ENCODE data around the gene PASK. TPM values are rescaled to one million over a fixed set of nuclear protein-coding genes. Genes with fewer than 3 reads are reported as not detected.

Gene PASK
- total and polyA plus RNA-seq, 2 donors from 2014 or later, result 3.1 to 26.0 TPM

DNA sequence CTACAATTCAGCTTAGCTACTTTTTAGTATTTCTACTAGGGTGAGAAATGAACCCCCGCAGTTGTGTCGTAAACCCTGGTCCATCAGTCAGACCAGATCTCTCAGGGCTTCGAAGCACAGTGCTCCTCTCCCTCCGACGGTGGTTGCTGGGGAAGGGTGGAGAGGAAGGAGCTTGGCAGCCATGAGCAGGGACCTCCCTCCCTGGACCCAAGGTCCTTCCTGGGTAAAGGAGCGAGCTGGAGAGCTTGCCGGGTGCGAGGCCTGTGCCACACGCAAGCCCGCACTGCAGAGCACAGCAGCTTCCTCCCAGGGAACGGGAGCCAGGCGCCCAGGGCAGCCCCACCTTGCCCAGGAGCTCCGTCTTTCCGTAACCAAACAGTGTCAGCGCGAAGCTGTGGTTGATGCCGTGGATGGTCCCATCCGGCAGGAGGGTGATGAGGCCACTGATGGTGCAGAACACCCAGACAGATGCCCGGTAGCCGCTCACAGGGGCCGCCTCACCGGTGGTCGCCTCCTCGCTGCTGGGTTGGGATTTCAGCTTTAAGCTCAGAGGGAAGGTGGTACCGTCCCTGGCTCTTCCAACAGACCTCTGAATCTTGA lies 12.5 kb downstream of the PASK start:
- no peak overlapping the region for H3K9ac ChIP-seq (ENCODE audit: low read length in 3 of 3)
- no peaks in the 10 kb centered on the region for H3K9me3 ChIP-seq (ENCODE audit: control insufficient read depth in 2 of 3, insufficient read depth in 1 of 3, low read length in 3 of 3)
- TF ChIP-seq, protein P1, sequence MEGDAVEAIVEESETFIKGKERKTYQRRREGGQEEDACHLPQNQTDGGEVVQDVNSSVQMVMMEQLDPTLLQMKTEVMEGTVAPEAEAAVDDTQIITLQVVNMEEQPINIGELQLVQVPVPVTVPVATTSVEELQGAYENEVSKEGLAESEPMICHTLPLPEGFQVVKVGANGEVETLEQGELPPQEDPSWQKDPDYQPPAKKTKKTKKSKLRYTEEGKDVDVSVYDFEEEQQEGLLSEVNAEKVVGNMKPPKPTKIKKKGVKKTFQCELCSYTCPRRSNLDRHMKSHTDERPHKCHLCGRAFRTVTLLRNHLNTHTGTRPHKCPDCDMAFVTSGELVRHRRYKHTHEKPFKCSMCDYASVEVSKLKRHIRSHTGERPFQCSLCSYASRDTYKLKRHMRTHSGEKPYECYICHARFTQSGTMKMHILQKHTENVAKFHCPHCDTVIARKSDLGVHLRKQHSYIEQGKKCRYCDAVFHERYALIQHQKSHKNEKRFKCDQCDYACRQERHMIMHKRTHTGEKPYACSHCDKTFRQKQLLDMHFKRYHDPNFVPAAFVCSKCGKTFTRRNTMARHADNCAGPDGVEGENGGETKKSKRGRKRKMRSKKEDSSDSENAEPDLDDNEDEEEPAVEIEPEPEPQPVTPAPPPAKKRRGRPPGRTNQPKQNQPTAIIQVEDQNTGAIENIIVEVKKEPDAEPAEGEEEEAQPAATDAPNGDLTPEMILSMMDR (IDR thresholded peaks at IDR 0.05; ENCODE audit: borderline replicate concordance, extremely low read depth, insufficient read depth), result no peak
- intact Hi-C loops (cut with DNase I), result no loop called here
- H3K4me3 ChIP-seq (ENCODE audit: low read length in 3 of 3), result no peak overlapping the region
- no peaks in the 10 kb centered on the region for H3K36me3 ChIP-seq (ENCODE audit: control insufficient read depth in 2 of 3, insufficient read depth in 3 of 3, low read length in 3 of 3)
- H3K4me1 ChIP-seq (ENCODE audit: control insufficient read depth in 2 of 3, insufficient read depth in 2 of 3, low read depth in 1 of 3, low read length in 3 of 3), result peaks cover 0 to 4% (median 0%) of the 10 kb centered on the region in 3 donors
- H3K27me3 ChIP-seq (ENCODE audit: control insufficient read depth, insufficient read depth, low read length), result no peaks in the 10 kb centered on the region
- no peak overlapping the region for H3K27ac ChIP-seq (ENCODE audit: low read depth in 2 of 2, low read length in 2 of 2)
- peak in 1 of 5 donors; percentile 45 for DNase-seq
- FAIRE-seq, result no peak

DNA sequence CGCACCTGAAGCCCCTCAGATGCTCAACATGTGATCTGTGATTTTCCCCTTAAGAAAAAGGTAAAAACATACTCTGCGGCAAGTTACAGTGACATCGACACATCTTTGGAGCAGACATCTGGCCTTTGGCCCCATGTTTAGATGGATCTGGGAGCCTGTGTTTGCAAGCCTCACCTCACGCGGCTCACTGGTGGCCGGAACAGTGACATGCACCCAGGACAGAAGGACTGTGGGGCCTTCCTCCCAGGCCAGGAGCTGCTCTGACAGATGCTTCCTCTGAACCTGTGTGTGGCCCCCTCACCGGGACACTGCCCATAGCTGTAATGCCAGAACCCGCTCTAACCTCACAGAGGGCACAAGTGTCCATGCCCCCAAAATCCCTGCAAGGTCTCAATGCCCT lies 13.1 kb downstream of the PASK start:
- DNase-seq, result peak in 1 of 5 donors; percentile 45
- no peaks in the 10 kb centered on the region for H3K9me3 ChIP-seq (ENCODE audit: control insufficient read depth in 2 of 3, insufficient read depth in 1 of 3, low read length in 3 of 3)
- no peak overlapping the region for H3K27ac ChIP-seq (ENCODE audit: low read depth in 2 of 2, low read length in 2 of 2)
- no peaks in the 10 kb centered on the region for H3K36me3 ChIP-seq (ENCODE audit: control insufficient read depth in 2 of 3, insufficient read depth in 3 of 3, low read length in 3 of 3)
- no peak overlapping the region for H3K9ac ChIP-seq (ENCODE audit: low read length in 3 of 3)
- intact Hi-C loops (cut with DNase I), result no loop called here
- TF ChIP-seq, protein P1 (IDR thresholded peaks at IDR 0.05; ENCODE audit: borderline replicate concordance, extremely low read depth, insufficient read depth), result no peak
- no peak for FAIRE-seq
- H3K4me3 ChIP-seq (ENCODE audit: low read length in 3 of 3), result no peak overlapping the region
- no peaks in the 10 kb centered on the region for H3K27me3 ChIP-seq (ENCODE audit: control insufficient read depth, insufficient read depth, low read length)
- peaks cover 0 to 4% (median 0%) of the 10 kb centered on the region in 3 donors for H3K4me1 ChIP-seq (ENCODE audit: control insufficient read depth in 2 of 3, insufficient read depth in 2 of 3, low read depth in 1 of 3, low read length in 3 of 3)

DNA sequence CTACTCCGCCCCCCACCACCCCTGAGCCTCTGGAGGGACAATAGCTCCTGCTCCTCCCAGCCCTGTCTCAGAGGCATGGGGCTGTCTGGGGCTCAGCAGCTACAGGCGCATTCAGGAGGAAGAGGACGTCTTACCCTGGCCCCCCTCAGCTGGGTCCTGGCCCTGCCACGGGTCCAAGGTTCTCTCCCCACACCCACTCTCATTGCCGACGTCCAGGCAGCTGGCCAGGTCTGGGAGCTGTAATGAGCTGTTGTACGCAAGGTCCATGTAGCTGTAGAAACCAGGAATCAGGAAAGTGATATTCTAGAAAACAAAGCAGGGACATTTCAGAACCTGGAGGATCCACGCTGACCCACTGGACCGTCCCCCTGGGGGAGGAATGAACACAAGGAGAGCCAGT lies 13.5 kb downstream of the PASK start:
- peak in 4 of 5 donors; percentile 7 to 53 (median 20) for DNase-seq

More for the DNA sequence above, 13.5 kb downstream of the PASK start:
- TF ChIP-seq, protein P1 (IDR thresholded peaks at IDR 0.05; ENCODE audit: borderline replicate concordance, extremely low read depth, insufficient read depth), result no peak
- Histone ChIP-seq H3K4me1 (ENCODE audit: control insufficient read depth in 2 of 3, insufficient read depth in 2 of 3, low read depth in 1 of 3, low read length in 3 of 3) (peaks cover 0 to 4% (median 0%) of the 10 kb centered on the region in 3 donors), H3K4me3 (ENCODE audit: low read length in 3 of 3) (no peak overlapping the region), H3K9ac (ENCODE audit: low read length in 3 of 3) (no peak overlapping the region), H3K27ac (ENCODE audit: low read depth in 2 of 2, low read length in 2 of 2) (no peak overlapping the region), H3K27me3 (ENCODE audit: control insufficient read depth, insufficient read depth, low read length) (no peaks in the 10 kb centered on the region), H3K9me3 (ENCODE audit: control insufficient read depth in 2 of 3, insufficient read depth in 1 of 3, low read length in 3 of 3) (no peaks in the 10 kb centered on the region), H3K36me3 (ENCODE audit: control insufficient read depth in 2 of 3, insufficient read depth in 3 of 3, low read length in 3 of 3) (no peaks in the 10 kb centered on the region)
- intact Hi-C loops (cut with DNase I), result no loop called here
- FAIRE-seq, result no peak

Data from kidney (tissue), 14 donors.